CD4-positive, CD25-positive, alpha-beta regulatory T cell (primary cell): ENCODE measurements around the gene SSC5D. TPM values are rescaled to one million over a fixed set of nuclear protein-coding genes. Genes with fewer than 3 reads are reported as not detected.
A peak's percentile ranks its signal among the peaks of the same experiment; 100 is the strongest.
"Not testable (repeated sequence)": the region's sequence is repeated elsewhere in the genome, so short reads cannot be mapped to it uniquely, and the experiment has no call there.

Source experiments
- ATAC-seq, 2 donors: fragments of 150-1000 bp; cut with Tn5 transposase; one replicate each; pipeline ENCODE4 v1.10.0; 2021; ENCODE audit warnings: low read depth in 2 of 2, moderate number of reproducible peaks in 2 of 2, moderate library complexity in 1 of 2
- DNase-seq, 3 donors: peaks; one replicate each; pipeline versions ENCODE4 v3.0.0 to v3.0.0-alpha.2; 2012 to 2022; ENCODE audit warnings: mixed read lengths in 1 of 3
- H3K27ac ChIP-seq: one replicate; pipeline ENCODE4 v1.7.0; 2013; ENCODE audit warnings: mild to moderate bottlenecking, low read length; ENCODE audit not compliant: insufficient read depth, poor library complexity, severe bottlenecking
- H3K27me3 ChIP-seq: one replicate; pipeline ENCODE4 v1.7.0; 2013; ENCODE audit warnings: low read length; ENCODE audit not compliant: control insufficient read depth, insufficient read depth
- H3K36me3 ChIP-seq: one replicate; pipeline ENCODE4 v1.7.0; 2013; ENCODE audit warnings: mild to moderate bottlenecking, low read length, moderate library complexity; ENCODE audit not compliant: control insufficient read depth, insufficient read depth
- H3K4me1 ChIP-seq: 2 replicates; pipeline ENCODE4 v1.7.0; 2013; ENCODE audit warnings: mild to moderate bottlenecking, low read length; ENCODE audit not compliant: insufficient read depth, control insufficient read depth, poor library complexity, severe bottlenecking
- H3K4me3 ChIP-seq: one replicate; pipeline ENCODE4 v1.7.0; 2013; ENCODE audit warnings: low read depth, mild to moderate bottlenecking, low read length, moderate library complexity
- H3K9me3 ChIP-seq, 2 experiments: 1 replicate in 1 of 2; 2 replicates in 1 of 2; pipeline ENCODE4 v1.7.0; 2013; ENCODE audit warnings: low read length in 2 of 2, mild to moderate bottlenecking in 1 of 2, moderate library complexity in 1 of 2; ENCODE audit not compliant: control insufficient read depth in 2 of 2
- H3K27ac Mint-ChIP-seq, 3 donors: one replicate each; pipeline ENCODE4 v1.8.0; 2020 to 2022; ENCODE audit warnings: mild to moderate bottlenecking in 3 of 3, mixed read lengths in 3 of 3, moderate library complexity in 2 of 3
- H3K27me3 Mint-ChIP-seq: one replicate; pipeline ENCODE4 v1.8.0; 2022; ENCODE audit warnings: mild to moderate bottlenecking, mixed read lengths
- H3K36me3 Mint-ChIP-seq: one replicate; pipeline ENCODE4 v1.8.0; 2020; ENCODE audit warnings: mixed read lengths
- H3K4me1 Mint-ChIP-seq, 4 donors: one replicate each; pipeline ENCODE4 v1.8.0; 2020 to 2022; ENCODE audit warnings: mixed read lengths in 4 of 4, mild to moderate bottlenecking in 1 of 4
- H3K4me3 Mint-ChIP-seq, 4 donors: one replicate each; pipeline ENCODE4 v1.8.0; 2020 to 2022; ENCODE audit warnings: mild to moderate bottlenecking in 4 of 4, mixed read lengths in 4 of 4, moderate library complexity in 3 of 4
- H3K9me3 Mint-ChIP-seq, 7 donors: one replicate each; pipeline ENCODE4 v1.8.0; 2020 to 2022; ENCODE audit warnings: mixed read lengths in 7 of 7, mild to moderate bottlenecking in 3 of 7, moderate library complexity in 2 of 7
- polyA plus RNA-seq, 4 donors: library from polyadenylated mRNA; unstranded; fragments of 300-500 nt; fragmentation: Illumina TruSeq; gene quantifications; one replicate each; pipeline ENCODE4 v1.2.3, GENCODE V29; 2021
- total RNA-seq: library from RNA; stranded (reverse); gene quantifications from one replicate; pipeline ENCODE4 v1.2.3, GENCODE V29; 2022

Gene SSC5D
- total and polyA plus RNA-seq, 5 donors from 2014 or later = 0.27 TPM; not detected in 4

- Mint-ChIP-seq H3K36me3 (peaks cover 4% of the 10 kb centered on the region), H3K9me3 (no peaks in the 10 kb centered on the region), H3K27ac (no peak overlapping the region), H3K4me1 (peaks cover 0 to 6% (median 0%) of the 10 kb centered on the region in 4 donors), H3K27me3 (no peaks in the 10 kb centered on the region), H3K4me3 (peak overlapping the region; percentile 19 to 91 (median 74))
- ATAC-seq (peak; percentile 31), DNase-seq (no peak)
- no peaks in the 10 kb centered on the region for H3K36me3 ChIP-seq
- H3K4me3 ChIP-seq = no peak overlapping the region
- H3K27ac ChIP-seq = no peak overlapping the region
- H3K4me1 ChIP-seq = no peaks in the 10 kb centered on the region
- no peaks in the 10 kb centered on the region for H3K27me3 ChIP-seq
- H3K9me3 ChIP-seq = no peaks in the 10 kb centered on the region
Observed at GRCh38 chr19:55494172-55494761, 6.0 kb downstream of the SSC5D start.

GRCh38 chr19:55495646-55496349, 7.6 kb downstream of the SSC5D start:
- Histone ChIP-seq H3K9me3 (no peaks in the 10 kb centered on the region), H3K36me3 (no peaks in the 10 kb centered on the region), H3K4me1 (no peaks in the 10 kb centered on the region), H3K27me3 (no peaks in the 10 kb centered on the region), H3K27ac (no peak overlapping the region), H3K4me3 (no peak overlapping the region)
- H3K9me3 Mint-ChIP-seq = no peaks in the 10 kb centered on the region
- no peak for ATAC-seq
- H3K4me1 Mint-ChIP-seq = peaks cover 0 to 6% (median 0%) of the 10 kb centered on the region in 4 donors
- no peaks in the 10 kb centered on the region for H3K27me3 Mint-ChIP-seq
- DNase-seq = no peak
- H3K36me3 Mint-ChIP-seq = peaks cover 4% of the 10 kb centered on the region
- peak overlapping the region in 1 of 3 donors; percentile 59 for H3K27ac Mint-ChIP-seq
- no peak overlapping the region for H3K4me3 Mint-ChIP-seq

- H3K27ac Mint-ChIP-seq, H3K9me3 ChIP-seq, H3K27me3 Mint-ChIP-seq: not testable (repeated sequence)
Observed at GRCh38 chr19:55496820-55497219, 8.6 kb downstream of the SSC5D start.

GRCh38 chr19:55497763-55498162, 9.5 kb downstream of the SSC5D start:
- Mint-ChIP-seq H3K27ac (peak overlapping the region in 1 of 3 donors; percentile 44), H3K4me3 (no peak overlapping the region), H3K36me3 (peaks cover 4% of the 10 kb centered on the region), H3K27me3 (no peaks in the 10 kb centered on the region), H3K4me1 (peaks cover 0 to 11% (median 3%) of the 10 kb centered on the region in 4 donors), H3K9me3 (no peaks in the 10 kb centered on the region)
- no peaks in the 10 kb centered on the region for H3K36me3 ChIP-seq
- no peak for DNase-seq
- no peak overlapping the region for H3K4me3 ChIP-seq
- no peaks in the 10 kb centered on the region for H3K9me3 ChIP-seq
- H3K27me3 ChIP-seq = no peaks in the 10 kb centered on the region
- no peak overlapping the region for H3K27ac ChIP-seq
- no peaks in the 10 kb centered on the region for H3K4me1 ChIP-seq
- no peak for ATAC-seq

More at GRCh38 chr19:55496820-55497219, 8.6 kb downstream of the SSC5D start:
- not testable (repeated sequence) for H3K9me3 Mint-ChIP-seq, H3K36me3 Mint-ChIP-seq, H3K4me3 Mint-ChIP-seq, H3K27me3 ChIP-seq, H3K36me3 ChIP-seq, DNase-seq, ATAC-seq, H3K4me1 Mint-ChIP-seq, H3K4me1 ChIP-seq, H3K4me3 ChIP-seq, H3K27ac ChIP-seq

GRCh38 chr19:55498246-55498840, 10.1 kb downstream of the SSC5D start:
- Histone ChIP-seq H3K27me3 (no peaks in the 10 kb centered on the region), H3K9me3 (no peaks in the 10 kb centered on the region), H3K27ac (no peak overlapping the region), H3K36me3 (no peaks in the 10 kb centered on the region), H3K4me1 (peaks cover 1% of the 10 kb centered on the region), H3K4me3 (no peak overlapping the region)
- no peaks in the 10 kb centered on the region for H3K27me3 Mint-ChIP-seq
- no peak for ATAC-seq
- H3K36me3 Mint-ChIP-seq = peaks cover 4% of the 10 kb centered on the region
- no peak for DNase-seq
- H3K9me3 Mint-ChIP-seq = no peaks in the 10 kb centered on the region
- no peak overlapping the region for H3K4me3 Mint-ChIP-seq
- peaks cover 0 to 14% (median 3%) of the 10 kb centered on the region in 4 donors for H3K4me1 Mint-ChIP-seq
- no peak overlapping the region for H3K27ac Mint-ChIP-seq

- Mint-ChIP-seq H3K27ac (no peak overlapping the region), H3K4me3 (peak overlapping the region in 1 of 4 donors; percentile 54), H3K36me3 (peaks cover 4% of the 10 kb centered on the region), H3K4me1 (peaks cover 0 to 17% (median 7%) of the 10 kb centered on the region in 4 donors), H3K9me3 (no peaks in the 10 kb centered on the region), H3K27me3 (peaks cover 8% of the 10 kb centered on the region)
- Histone ChIP-seq H3K4me1 (peaks cover 11% of the 10 kb centered on the region), H3K27me3 (no peaks in the 10 kb centered on the region), H3K9me3 (no peaks in the 10 kb centered on the region), H3K36me3 (no peaks in the 10 kb centered on the region), H3K4me3 (no peak overlapping the region), H3K27ac (no peak overlapping the region)
- DNase-seq (no peak), ATAC-seq (no peak)
Observed at GRCh38 chr19:55500368-55500952, 12.2 kb downstream of the SSC5D start.

GRCh38 chr19:55502197-55502952, 14.1 kb downstream of the SSC5D start:
- no peak for DNase-seq
- H3K36me3 Mint-ChIP-seq = no peaks in the 10 kb centered on the region

More at GRCh38 chr19:55502197-55502952, 14.1 kb downstream of the SSC5D start:
- peaks cover 0 to 17% (median 7%) of the 10 kb centered on the region in 4 donors for H3K4me1 Mint-ChIP-seq
- Histone ChIP-seq H3K4me1 (peaks cover 11% of the 10 kb centered on the region), H3K36me3 (no peaks in the 10 kb centered on the region), H3K9me3 (no peaks in the 10 kb centered on the region), H3K27ac (no peak overlapping the region), H3K27me3 (no peaks in the 10 kb centered on the region), H3K4me3 (no peak overlapping the region)
- no peak overlapping the region for H3K27ac Mint-ChIP-seq
- no peaks in the 10 kb centered on the region for H3K9me3 Mint-ChIP-seq
- H3K27me3 Mint-ChIP-seq = peaks cover 8% of the 10 kb centered on the region
- peak overlapping the region in 3 of 4 donors; percentile 13 to 88 (median 86) for H3K4me3 Mint-ChIP-seq
- ATAC-seq = no peak
